HCT116 (cell line): ENCODE measurements around the gene TES. TPM values are rescaled to one million over a fixed set of nuclear protein-coding genes. Genes with fewer than 3 reads are reported as not detected.

ENCODE experiments used
- ATAC-seq: fragments of 200-7000 bp; cut with Tn5 transposase; 2 replicates; pipeline ENCODE4 v1.9.1; 2020; ENCODE audit warnings: mild to moderate bottlenecking, moderate library complexity
- BruUV-seq: library from RNA; stranded (reverse); fragments of 400-500 nt; replicated peaks from 2 replicates; lab custom pipeline; 2021; lab: Mats Ljungman, UMichigan
- CTCF ChIA-PET: fragments of 300-600 bp; sonication (Branson Sonifier 250); formaldehyde crosslinking; loops from one replicate; lab custom pipeline; 2021; ENCODE audit warnings: antibody characterized with exemption; lab: Charles Lee
- POLR2A ChIA-PET: fragments of 300-600, 350-600 bp; sonication (Branson Sonifier 250); formaldehyde crosslinking; loops from one replicate; lab custom pipeline; 2021; ENCODE audit warnings: antibody characterized with exemption; lab: Charles Lee
- RAD21 ChIA-PET, 2 experiments: fragments of 300-600 bp; sonication (Branson Sonifier 250); formaldehyde crosslinking; loops; one replicate each; lab custom pipeline; 2023; ENCODE audit warnings: low total read pairs in 2 of 2; ENCODE audit not compliant: uncharacterized antibody in 2 of 2, unreplicated experiment in 2 of 2, low non-redundant PET in 1 of 2; lab: Charles Lee
- DNase-seq: peaks from one replicate; pipeline ENCODE4 v3.0.0-alpha.2; 2010; ENCODE audit warnings: low read depth, low spot score
- H2AFZ ChIP-seq: fragments of 200-600 bp; shearing (Covaris generic), sonication (generic); 2 replicates; pipeline ENCODE4 v1.6.1; 2017; ENCODE audit warnings: low read depth, mixed run types, mixed read lengths, antibody characterized with exemption, low read length; ENCODE audit not compliant: poor library complexity, severe bottlenecking
- H3K27ac ChIP-seq: 2 replicates; pipeline ENCODE4 v1.5.1; 2012; ENCODE audit warnings: low read depth, low read length
- H3K27me3 ChIP-seq: fragments of 200-600 bp; sonication (generic); 2 replicates; pipeline ENCODE4 v1.6.1; 2016; ENCODE audit warnings: mixed run types, low read length, mixed read lengths; ENCODE audit not compliant: insufficient read depth
- H3K36me3 ChIP-seq, 2 experiments: fragments of 200-500 bp in 1 of 2; fragments of 200-600 bp in 1 of 2; sonication (Bioruptor generic) in 1 of 2; sonication (generic) in 1 of 2; 2 replicates each; pipeline versions ENCODE4 v1.5.1 to v1.6.1; 2014 to 2016; ENCODE audit warnings: low read length in 2 of 2, inconsistent platforms in 1 of 2, mixed read lengths in 1 of 2, mixed run types in 1 of 2; ENCODE audit not compliant: insufficient read depth in 2 of 2, control insufficient read depth in 1 of 2
- H3K4me1 ChIP-seq, 2 experiments: fragments of 200-600 bp in 1 of 2; sonication (generic) in 1 of 2; 2 replicates each; pipeline versions ENCODE4 v1.5.1 to v1.6.1; 2012 to 2017; ENCODE audit warnings: low read length in 2 of 2, inconsistent platforms in 1 of 2, mild to moderate bottlenecking in 1 of 2, mixed read lengths in 1 of 2, mixed run types in 1 of 2, moderate library complexity in 1 of 2; ENCODE audit not compliant: insufficient read depth in 2 of 2, control insufficient read depth in 1 of 2
- H3K4me2 ChIP-seq: fragments of 200-600 bp; sonication (generic); 2 replicates; pipeline ENCODE4 v1.6.1; 2017; ENCODE audit warnings: mixed run types, low read length, mixed read lengths
- H3K4me3 ChIP-seq, 2 experiments: fragments of 200-600 bp in 1 of 2; sonication (generic) in 1 of 2; replicated peaks in 1 of 2; 2 replicates each; pipeline ENCODE4 v1.5.1; 2011 to 2016; ENCODE audit warnings: low read length in 2 of 2, control low read depth in 1 of 2, low read depth in 1 of 2, mild to moderate bottlenecking in 1 of 2, mixed read lengths in 1 of 2, mixed run types in 1 of 2
- H3K79me2 ChIP-seq: fragments of 200-600 bp; sonication (generic); 2 replicates; pipeline ENCODE4 v1.6.1; 2017; ENCODE audit warnings: mild to moderate bottlenecking, mixed run types, low read length, moderate library complexity, mixed read lengths; ENCODE audit not compliant: insufficient read depth
- H3K9ac ChIP-seq: fragments of 200-600 bp; sonication (generic); 2 replicates; pipeline ENCODE4 v1.6.1; 2016; ENCODE audit warnings: low read length, mixed read lengths
- H3K9me2 ChIP-seq: fragments of 200-600 bp; sonication (generic), shearing (Covaris generic); 2 replicates; pipeline ENCODE4 v1.6.1; 2017; ENCODE audit warnings: mixed run types, mild to moderate bottlenecking, moderate library complexity; ENCODE audit not compliant: insufficient read depth
- H3K9me3 ChIP-seq, 2 experiments: fragments of 200-500 bp in 1 of 2; fragments of 200-600 bp in 1 of 2; sonication (Bioruptor generic) in 1 of 2; sonication (generic) in 1 of 2; 2 replicates each; pipeline ENCODE4 v1.6.1; 2014 to 2017; ENCODE audit warnings: low read length in 2 of 2, mixed read lengths in 2 of 2, inconsistent platforms in 1 of 2, low read depth in 1 of 2, mild to moderate bottlenecking in 1 of 2, mixed run types in 1 of 2, moderate library complexity in 1 of 2; ENCODE audit not compliant: control insufficient read depth in 1 of 2, insufficient read depth in 1 of 2
- H4K20me1 ChIP-seq: fragments of 200-600 bp; sonication (generic), shearing (Covaris generic); 2 replicates; pipeline ENCODE4 v1.6.1; 2017; ENCODE audit warnings: mixed run types, mild to moderate bottlenecking, moderate library complexity; ENCODE audit not compliant: insufficient read depth
- ATF3 ChIP-seq: IDR thresholded peaks from 2 replicates; pipeline ENCODE4 v1.6.1; 2012
- CBX3 ChIP-seq: IDR thresholded peaks from 2 replicates; pipeline ENCODE4 v1.6.1; 2012; ENCODE audit warnings: low read depth
- ELF1 ChIP-seq: IDR thresholded peaks from 2 replicates; pipeline ENCODE4 v1.6.1; 2012; ENCODE audit warnings: low read depth, borderline replicate concordance
- EZH2phosphoT487 ChIP-seq: fragments of 200-600 bp; IDR thresholded peaks from 2 replicates; pipeline ENCODE4 v1.6.1; 2018; ENCODE audit warnings: antibody characterized with exemption, borderline replicate concordance
- JUND ChIP-seq: IDR thresholded peaks from 2 replicates; pipeline ENCODE4 v1.6.1; 2012
- POLR2A ChIP-seq: IDR thresholded peaks from 2 replicates; pipeline ENCODE4 v1.7.0; 2011; ENCODE audit warnings: borderline replicate concordance; ENCODE audit not compliant: insufficient read depth, insufficient read length; ENCODE audit errors: extremely low read depth
- SP1 ChIP-seq: IDR thresholded peaks from 2 replicates; pipeline ENCODE4 v1.6.1; 2012; ENCODE audit warnings: low read depth
- SRF ChIP-seq: IDR thresholded peaks from 2 replicates; pipeline ENCODE4 v1.6.1; 2012; ENCODE audit warnings: low read depth
- YY1 ChIP-seq: IDR thresholded peaks from 2 replicates; pipeline ENCODE4 v1.6.1; 2011; ENCODE audit warnings: low read length, low read depth, moderate library complexity, mild to moderate bottlenecking; ENCODE audit not compliant: insufficient replicate concordance; ENCODE audit errors: extremely low read depth
- ZBTB33 ChIP-seq: IDR thresholded peaks from 2 replicates; pipeline ENCODE4 v1.6.1; 2011; ENCODE audit warnings: mild to moderate bottlenecking, low read length, moderate library complexity; ENCODE audit not compliant: insufficient replicate concordance; ENCODE audit errors: extremely low read depth
- intact Hi-C: fragments of 100-400 bp; cut with micrococcal nuclease; formaldehyde crosslinking; loops from 2 replicates; pipeline ENCODE4 v1.10.0; 2022
- total RNA-seq: library from RNA; stranded (reverse); gene quantifications from one replicate; pipeline ENCODE4 v1.2.1, GENCODE V29; 2021; ENCODE audit not compliant: unreplicated experiment

Gene TES
- total RNA-seq, 1 experiment from 2014 or later: 129 TPM

GRCh38 chr7:116194115-116194514 is 16.2 kb upstream of the TES start (continued):
- no peak for TF ChIP-seq ZBTB33
- no peak for TF ChIP-seq EZH2phosphoT487
- TF ChIP-seq POLR2A: no peak
- no peak for TF ChIP-seq ATF3
- TF ChIP-seq YY1: no peak

- ATAC-seq (no peak), DNase-seq (no peak)
- no TSS peak for BruUV-seq
- Histone ChIP-seq H3K9me3 (no peaks in the 10 kb centered on the region), H3K79me2 (no peaks in the 10 kb centered on the region), H3K27ac (no peak overlapping the region), H3K36me3 (no peaks in the 10 kb centered on the region), H3K4me3 (no peak overlapping the region), H2AFZ (no peak overlapping the region), H3K9ac (no peak overlapping the region), H3K9me2 (no peaks in the 10 kb centered on the region), H3K4me2 (no peak overlapping the region), H4K20me1 (no peaks in the 10 kb centered on the region), H3K4me1 (no peaks in the 10 kb centered on the region), H3K27me3 (no peaks in the 10 kb centered on the region)
- intact Hi-C loops: no loop called here
- ChIA-PET POLR2A (no interaction called here), CTCF (interaction anchor here (1.5 kb wide), 1 partner anchor 15 kb away, joined by 7 read pairs; no protein-coding TSS in a partner anchor), RAD21 (no interaction called here)
- TF ChIP-seq JUND (no peak), ELF1 (no peak), SRF (no peak), SP1 (no peak), EZH2phosphoT487 (no peak), CBX3 (no peak)
These were observed 14.9 kb upstream of the TES start for GRCh38 chr7:116195451-116195850.
